Measurements from ENCODE around the gene CGNL1.

DNA sequence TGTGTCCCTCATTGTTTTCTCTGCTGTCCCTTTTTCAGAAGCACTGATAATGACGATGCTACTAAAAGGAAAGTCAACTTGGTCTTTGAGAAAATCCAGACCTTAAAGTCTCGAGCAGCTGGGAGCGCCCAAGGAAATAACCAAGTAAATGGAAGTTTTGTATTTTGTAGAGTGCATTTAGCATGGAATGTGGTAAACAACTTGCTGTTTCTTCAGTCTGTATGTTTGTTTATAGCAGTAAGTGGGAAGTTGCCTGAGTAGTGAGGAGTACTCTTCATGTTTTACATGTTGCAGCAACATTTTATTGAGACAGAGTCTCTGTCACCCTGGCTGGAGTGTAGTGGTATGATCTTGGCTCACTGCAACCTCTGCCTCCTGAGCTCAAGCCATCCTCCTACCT, 66.0 kb downstream of the CGNL1 start:
- TF ChIP-seq CTCF (conservative IDR thresholded peaks at IDR 0.05; ENCODE audit: low read length) (no peak), EZH2phosphoT487 (IDR thresholded peaks at IDR 0.05; ENCODE audit: borderline replicate concordance) (no peak)

Measured in Loucy (cell line).